ENCODE results near the gene INPP5B. TPM values are rescaled to one million over a fixed set of nuclear protein-coding genes. Genes with fewer than 3 reads are reported as not detected.
"Not testable (repeated sequence)": the region's sequence is repeated elsewhere in the genome, so short reads cannot be mapped to it uniquely, and the experiment has no call there.

The INPP5B gene
- total RNA-seq, 1 experiment from 2014 or later, result 15.5 TPM

DNA sequence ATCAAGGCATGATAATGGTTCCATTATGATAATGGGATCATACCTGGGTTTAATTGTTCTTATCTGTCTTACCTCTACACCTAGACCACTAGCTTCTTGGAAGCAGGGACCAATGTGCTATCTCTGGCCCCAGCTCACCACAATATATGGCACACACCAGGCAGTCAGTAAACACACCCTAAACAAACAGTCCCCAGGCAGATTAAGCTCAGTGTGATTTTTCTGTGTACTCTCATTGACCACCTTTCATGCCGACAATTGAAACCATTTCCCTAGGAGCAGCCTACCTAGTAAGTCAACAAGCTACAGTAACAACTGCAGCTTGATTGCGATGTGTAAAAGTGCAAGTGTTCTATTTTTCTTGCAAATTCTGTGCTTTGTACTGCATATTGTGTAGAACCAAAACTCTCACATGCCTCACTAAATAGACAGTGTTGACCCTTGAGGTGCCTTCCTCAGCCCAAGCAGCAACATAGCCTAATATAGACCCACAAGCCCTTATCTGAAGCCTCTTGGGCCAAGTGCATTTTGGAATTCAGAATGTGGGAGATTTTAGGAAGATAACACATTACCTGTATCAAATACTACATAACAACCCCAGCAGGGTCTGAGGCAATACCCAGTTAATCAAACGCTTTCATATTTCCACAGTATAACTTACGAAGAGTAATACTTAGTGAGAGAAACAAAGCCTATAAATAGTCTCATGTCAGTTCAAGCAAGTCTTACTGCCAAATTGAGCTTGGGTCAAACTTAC lies 32.0 kb downstream of the INPP5B start:
- no peak for DNase-seq (ENCODE audit: low spot score)

DNA sequence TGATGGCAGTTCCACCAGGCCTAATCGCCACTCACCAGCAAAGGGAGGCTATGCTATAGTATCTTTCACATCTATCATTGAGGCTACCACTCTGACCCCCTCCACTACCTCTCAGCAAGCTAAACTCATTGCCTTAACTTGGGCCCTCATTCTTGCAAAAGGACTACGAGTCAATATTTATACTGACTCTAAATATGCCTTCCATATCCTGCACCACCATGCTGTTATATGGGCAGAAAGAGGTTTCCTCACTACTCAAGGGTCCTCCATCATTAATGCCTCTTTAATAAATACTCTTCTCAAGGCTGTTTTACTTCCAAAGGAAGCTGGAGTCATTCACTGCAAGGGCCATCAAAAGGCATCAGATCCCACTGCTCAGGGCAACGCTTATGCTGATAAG lies 35.4 kb downstream of the INPP5B start:
- DNase-seq (ENCODE audit: low spot score), result not testable (repeated sequence)

DNA sequence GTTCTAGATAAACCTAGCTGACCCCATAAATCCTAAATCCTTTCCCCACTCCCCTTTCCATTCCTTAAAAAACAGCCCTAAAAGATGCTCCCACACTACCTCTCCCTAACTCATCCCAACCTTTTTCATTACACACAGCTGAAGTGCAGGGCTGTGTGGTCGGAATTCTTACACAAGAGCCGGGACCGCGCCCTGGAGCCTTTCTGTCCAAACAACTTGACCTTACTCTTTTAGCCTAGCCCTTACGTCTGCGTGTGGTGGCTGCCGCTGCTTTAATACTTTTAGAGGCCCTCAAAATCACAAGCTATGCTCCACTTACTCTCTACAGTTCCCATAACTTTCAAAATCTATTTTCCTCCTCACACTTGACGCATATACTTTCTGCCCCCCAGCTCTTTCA lies 36.0 kb downstream of the INPP5B start:
- DNase-seq (ENCODE audit: low spot score), result not testable (repeated sequence)

DNA sequence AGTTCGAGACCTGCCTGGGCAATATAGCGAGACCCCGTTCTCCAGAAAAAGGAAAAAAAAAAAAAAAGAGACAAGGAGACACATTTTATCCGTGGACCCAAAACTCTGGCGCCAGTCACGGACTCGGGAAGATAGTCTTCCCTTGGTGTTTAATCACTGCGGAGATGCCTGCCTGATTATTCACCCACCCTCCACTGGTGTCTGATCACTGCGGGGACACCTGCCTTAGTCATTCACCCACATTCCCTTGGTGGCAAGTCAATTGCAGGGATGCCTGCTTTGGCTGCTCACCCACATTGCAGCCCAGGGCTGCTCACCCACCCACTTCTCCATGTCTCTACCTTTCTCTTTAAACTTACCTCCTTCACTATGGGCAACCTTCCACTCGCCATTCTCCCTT lies 38.3 kb downstream of the INPP5B start:
- DNase-seq (ENCODE audit: low spot score), result not testable (repeated sequence)

DNA sequence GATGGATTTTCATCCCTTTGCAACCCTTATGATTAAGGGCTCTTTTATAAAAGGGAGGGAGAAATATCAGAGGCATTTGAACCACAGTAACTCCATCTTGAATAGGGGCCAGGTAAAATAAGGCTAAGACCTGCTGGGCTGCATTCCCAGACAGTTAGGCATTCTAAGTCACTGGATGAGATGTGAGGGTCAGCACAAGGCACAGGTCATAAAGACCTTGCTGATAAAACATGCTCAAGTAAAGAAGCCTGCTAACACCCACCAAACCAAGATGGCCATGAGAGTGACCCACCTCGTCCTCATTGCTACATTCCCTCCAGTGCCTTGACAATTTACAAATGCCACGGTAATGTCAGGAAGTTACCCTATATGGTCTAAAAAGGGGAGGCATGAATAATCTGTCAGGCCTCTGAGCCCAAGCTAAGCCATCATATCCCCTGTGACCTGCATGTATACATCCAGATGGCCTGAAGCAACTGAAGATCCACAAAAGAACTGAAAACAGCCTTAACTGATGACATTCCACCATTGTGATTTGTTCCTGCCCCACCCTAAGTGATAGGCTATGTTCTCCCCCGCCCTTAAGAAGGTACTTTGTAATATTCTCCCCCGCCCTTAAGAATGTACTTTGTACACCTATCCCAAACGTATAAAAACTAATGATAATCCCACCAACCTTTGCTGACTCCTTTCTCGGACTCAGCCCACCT lies 39.3 kb downstream of the INPP5B start:
- not testable (repeated sequence) for DNase-seq (ENCODE audit: low spot score)

DNA sequence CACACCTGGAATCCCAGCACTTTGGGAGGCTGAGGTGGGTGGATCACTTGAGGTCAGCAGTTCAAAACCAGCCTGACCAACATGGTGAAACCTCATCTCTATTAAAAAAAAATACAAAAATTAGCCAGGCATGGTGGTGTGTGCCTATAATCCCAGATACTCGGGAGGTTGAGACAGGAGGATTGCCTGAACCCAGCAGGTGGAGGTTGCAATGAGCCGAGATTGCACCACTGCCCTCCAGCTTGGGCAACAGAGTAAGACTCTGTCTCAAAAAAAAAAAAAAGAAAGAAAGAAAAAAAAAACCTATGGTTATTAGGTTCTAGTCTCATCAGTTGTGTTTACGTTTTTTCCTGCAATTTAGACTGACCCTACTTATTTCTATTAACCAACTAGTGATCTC lies 40.3 kb downstream of the INPP5B start:
- DNase-seq (ENCODE audit: low spot score), result not testable (repeated sequence)

DNA sequence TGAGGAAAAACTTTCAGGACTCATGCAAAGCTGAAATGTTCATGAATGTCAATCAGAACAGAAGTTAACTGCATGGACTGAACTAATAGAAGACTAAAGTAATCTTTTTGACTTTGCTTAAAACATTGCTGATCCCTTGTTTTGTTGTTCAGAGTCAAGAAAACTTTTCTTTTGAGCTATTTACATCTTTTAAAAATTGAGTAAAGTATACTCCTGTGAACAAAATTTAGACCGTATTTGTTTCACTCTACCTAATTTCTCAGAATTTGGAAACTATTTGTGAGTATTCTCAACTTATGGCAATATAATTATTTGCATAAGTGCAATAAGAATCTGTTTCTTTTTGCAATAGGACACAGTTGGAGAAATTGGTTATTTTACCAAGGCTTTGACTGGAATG lies 41.1 kb downstream of the INPP5B start:
- DNase-seq (ENCODE audit: low spot score), result no peak

DNA sequence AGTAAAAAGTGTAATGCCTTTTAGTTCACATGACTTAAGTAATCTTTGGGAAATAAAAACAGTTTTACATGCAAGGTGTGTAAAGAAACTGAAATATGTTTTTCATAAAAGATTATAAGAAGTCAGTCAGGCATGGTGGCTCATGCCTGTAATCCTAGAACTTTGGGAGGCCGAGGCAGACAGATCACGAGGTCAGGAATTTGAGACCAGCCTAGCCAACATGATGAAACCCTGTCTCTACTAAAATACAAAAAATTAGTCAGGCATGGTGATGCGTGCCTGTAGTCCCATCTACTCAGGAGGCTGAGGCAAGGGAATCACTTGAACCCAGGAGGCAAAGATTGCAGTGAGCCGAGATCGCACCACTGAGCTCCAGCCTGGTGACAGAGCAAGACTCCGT lies 42.9 kb downstream of the INPP5B start:
- not testable (repeated sequence) for DNase-seq (ENCODE audit: low spot score)

DNA sequence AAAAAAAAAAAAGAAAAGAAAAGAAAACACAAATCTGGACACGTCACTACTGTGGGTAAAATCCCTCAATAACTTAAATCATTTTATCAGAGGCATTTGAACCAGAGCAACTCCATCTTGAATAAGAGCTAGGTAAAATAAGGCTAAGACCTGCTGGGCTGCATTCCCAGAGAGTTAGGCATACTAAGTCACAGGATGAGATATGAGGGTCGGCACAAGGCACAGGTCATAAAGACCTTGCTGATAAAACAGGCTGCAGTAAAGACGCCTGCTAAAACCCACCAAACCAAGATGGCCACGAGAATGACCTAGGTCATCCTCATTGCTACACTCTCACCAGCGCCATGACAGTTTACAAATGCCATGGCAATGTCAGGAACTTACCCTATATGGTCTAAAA lies 43.9 kb downstream of the INPP5B start:
- no peak for DNase-seq (ENCODE audit: low spot score)

DNA sequence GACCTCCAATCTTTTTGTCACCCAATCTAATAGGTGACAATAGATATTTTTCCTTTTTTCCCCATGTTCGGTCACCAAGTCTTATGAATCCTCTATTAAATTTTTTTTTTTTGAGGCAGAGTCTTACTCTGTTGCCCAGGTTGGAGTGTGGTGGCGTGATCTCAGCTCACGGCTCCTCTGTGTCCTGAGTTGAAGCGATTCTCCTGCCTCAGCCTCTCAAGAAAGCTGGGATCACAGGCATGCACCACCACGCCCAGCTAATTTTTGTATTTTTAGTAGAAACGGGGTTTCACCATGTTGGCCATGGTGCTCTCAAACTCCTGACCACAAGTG lies 45.0 kb downstream of the INPP5B start:
- no peak for DNase-seq (ENCODE audit: low spot score)

DNA sequence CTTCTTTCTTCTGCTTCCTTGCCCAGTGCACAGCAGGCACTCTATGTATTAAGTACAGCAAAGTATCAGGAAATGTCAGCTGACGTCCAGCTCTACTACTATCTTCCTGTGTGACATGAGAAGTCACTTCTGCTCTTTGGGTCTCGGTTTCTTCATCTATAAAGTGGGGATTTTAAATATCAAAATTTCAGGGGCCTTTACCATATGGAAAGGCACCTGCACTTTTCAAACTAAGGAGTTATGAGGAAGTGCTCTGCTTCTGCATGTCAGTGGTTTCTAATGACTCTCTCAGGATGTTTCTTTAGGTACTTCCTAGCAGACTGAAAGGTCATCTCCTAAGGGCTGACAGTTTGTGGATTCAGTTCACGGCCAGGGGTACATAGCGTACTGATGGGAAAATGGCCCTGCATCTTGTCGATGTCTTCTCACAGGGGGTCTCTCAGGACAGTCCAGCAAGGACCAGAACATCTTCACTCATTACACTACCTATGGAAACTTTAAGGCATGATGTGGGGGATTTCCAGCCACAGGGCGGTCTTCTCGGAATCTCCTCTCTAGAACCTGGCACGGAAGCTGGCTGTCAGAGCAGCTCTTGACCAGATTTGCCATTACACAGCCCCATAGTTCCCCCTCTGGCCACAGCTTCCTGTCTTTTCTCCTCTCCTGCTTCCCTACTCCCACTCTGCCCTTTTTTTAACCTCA lies 45.5 kb downstream of the INPP5B start:
- DNase-seq (ENCODE audit: low spot score), result no peak

DNA sequence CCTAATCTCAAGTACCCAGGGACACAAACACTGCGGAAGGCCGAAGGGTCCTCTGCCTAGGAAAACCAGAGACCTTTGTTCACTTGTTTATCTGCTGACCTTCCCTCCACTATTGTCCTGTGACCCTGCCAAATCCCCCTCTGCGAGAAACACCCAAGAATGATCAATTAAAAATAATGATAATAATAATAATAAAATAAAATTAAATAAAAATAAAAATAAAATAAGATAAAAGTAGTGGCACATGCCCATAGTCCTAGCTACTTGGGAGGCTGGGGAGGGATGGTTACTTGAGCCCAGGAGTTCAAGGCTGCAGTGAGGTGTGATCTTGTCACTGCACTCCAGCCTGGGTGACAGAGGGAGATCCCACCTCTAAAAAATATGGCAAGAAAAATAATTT lies 49.3 kb downstream of the INPP5B start:
- not testable (repeated sequence) for DNase-seq (ENCODE audit: low spot score)

DNA sequence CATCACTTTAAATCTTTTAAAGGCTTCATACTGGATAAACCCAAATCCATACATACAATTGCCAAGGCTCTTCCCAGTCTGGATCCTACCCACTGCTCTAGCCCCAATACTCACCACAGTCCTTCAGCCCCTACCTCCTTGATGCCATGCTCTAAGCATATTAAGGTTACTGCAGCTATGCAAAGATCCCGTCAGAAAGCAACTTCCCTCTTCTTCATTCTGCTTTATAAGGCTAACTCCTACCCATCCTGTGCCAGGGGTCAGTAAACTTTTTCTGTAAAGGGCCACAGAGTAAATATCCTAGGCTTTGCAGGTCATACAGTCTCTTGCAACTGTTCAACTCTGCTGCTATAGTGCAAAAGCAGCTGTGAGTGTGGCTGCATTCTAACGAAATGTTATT lies 53.2 kb downstream of the INPP5B start:
- DNase-seq (ENCODE audit: low spot score), result no peak

DNA sequence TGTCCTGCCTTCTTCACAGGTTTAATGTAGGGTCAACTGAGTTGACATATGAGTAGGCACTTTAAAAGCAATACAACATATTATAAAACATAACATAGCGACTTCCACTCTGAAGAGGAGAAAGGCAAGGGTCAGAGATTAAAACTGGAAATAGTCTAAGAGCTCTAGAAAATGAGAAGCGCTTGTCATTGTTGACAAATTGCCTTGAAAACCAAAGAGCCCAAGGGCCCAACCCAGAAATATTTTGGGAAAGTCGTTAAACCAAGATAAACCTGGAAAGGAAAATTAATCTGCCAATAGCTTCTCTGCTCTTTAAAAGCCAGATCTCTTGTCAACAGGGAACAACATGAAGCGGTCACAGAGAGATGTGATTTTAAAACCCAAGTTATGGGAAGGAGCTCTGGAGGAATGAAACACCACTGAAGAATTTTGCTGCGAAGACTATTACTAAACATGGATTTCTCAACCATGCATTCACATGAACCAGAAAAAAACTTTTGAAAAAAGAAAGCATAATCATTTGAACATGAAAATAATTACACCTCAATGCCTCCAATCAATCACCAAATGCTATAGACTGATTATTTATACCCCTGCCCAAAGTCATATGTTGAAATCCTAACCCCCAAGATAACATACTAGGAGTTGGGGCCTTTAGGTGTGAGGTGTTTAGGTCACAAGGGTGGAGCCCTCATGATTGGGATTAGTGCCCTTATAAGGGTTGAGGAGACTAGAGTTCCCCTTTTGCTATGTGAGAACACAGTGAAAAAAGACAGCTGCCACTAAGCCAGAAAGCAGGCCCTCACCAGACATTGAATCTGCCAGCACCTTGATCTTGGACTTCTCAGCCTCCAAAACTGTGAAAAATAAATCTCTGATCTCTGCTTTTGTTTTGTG lies 54.5 kb downstream of the INPP5B start:
- no peak for DNase-seq (ENCODE audit: low spot score)

DNA sequence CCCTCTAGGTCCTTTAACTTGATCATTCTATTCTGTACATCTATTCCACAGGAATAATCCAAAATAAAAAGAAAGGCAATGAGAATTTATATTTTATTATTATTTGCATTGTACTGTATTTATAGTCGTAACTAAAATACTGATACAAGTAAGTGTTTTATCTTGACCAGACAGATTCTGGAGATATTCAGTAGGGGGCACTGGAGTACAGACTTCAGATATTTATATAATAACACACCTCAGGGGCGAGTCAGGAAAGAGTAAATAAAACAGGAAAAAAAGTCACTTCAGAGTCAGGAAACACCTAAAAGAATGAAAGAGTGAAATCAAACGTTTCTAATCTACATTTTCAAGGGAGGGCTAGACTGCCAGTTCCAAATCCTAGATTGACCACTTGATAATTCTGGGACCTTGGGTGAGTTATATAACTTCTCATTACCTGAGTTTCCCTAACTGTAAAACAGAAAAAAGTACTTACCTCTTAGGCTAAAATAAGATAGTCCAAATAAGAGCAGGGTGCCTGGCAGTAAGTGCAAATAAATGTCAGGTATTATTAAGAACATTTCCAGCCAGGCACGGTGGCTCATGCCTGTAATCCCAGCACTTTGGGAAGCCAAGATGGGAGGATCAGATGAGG lies 56.4 kb downstream of the INPP5B start:
- peak; percentile 55 for DNase-seq (ENCODE audit: low spot score)

DNA sequence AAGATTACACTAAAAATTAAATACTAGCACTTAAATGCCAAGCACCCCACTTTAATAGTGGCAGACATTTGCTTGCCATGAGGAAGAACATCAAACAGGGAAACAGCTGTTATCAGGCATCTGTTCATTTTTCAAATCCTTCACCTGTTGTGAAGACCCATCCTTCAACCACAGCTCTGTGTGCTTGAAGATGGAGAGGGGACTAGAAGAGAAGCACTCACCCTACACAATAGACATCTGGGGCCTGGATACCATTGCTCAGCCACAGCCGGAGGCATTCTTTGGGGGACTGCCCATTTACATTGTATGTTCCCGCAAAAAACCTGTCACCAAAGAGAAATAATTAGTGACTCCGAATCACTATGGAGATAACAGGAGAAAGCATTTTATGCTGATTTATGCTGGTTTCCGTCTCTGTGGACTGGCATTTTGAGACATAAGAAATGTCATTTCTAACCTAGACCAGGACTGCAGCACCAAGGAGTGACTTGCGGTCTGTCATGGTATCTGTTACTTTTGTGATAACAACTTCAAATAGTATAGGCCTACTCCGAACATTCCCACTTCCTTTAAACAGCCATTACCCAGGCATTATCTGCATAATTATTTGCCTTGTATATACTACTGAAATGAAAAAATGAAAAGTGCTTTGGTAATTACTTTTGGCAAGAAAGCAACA lies 58.7 kb downstream of the INPP5B start:
- no peak for DNase-seq (ENCODE audit: low spot score)

DNA sequence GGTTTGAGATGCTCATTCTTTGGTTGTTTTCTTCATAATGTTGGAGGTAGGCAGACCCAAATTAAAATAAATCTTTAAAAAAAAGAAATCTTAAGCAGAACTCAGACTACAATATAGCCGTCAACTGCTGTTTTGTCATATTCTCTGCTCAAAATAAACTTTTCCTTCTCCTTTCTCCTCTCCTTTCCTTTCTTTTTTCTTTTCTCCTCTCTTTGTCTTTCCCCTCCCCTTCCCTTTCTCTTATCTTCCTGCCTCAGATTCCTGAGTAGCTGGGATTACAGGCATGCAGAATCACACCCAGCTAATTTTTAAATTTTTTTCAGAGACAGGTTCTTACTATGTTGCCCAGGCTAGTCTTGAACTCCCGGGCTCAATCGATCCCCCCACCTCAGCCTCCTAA lies 62.7 kb downstream of the INPP5B start:
- no peak for DNase-seq (ENCODE audit: low spot score)

DNA sequence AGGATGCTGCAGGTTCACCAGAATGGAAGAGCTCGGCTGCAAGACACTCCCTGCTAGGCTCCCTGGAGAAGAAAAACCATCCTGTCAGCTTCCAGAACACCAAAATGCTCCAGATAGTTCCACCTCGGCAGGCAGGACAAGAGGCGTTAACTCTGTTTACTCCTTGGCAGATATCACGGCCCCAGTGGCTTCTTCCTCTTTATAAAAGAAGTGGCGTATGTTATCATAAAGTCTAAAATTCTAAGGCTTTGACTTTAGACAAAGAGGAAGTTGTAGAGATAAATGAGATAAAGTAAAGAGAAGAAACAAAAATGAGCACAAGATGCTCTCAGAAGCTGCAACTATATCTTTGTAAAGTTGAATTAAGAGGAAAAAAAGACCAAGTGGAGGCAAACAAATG lies 63.2 kb downstream of the INPP5B start:
- no peak for DNase-seq (ENCODE audit: low spot score)

DNA sequence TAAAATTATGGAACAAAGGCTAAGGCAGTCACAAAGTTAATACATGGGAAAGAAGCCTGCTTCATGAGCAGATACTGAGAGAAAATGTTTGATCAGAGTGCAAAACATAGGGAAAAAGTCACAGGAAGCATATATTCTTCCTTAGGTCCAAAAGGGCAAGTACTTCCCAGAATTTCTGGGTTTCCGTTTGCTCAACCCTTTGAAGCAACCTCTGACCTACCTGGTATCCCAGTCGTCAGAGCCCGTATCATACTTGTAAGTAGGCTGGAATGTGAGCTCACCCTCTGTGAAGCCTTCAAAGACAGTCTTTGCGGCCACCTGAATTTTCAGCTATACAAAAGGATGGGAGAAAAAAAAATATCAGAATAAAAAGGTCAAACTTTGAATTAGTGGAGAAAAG lies 67.0 kb downstream of the INPP5B start:
- DNase-seq (ENCODE audit: low spot score), result peak; percentile 78

DNA sequence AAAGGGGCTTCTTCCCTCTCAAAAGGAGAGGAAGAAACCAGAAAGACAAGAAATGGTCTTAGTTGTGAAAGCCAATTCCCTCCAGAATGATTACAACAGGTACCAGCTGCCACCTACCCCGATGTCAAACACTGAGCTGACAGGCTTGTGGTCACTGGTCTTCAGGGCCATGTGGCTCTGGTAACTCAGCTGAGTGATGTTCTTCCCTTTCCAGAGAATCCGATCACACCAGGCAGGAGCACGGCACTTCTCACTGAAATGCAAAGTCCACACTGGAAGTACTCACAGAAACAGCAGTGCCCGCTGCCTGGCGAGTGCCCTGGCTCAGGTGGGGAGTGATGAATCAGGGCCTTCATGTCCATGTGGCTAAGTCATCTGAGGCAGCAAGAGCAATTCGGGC lies 68.8 kb downstream of the INPP5B start:
- no peak for DNase-seq (ENCODE audit: low spot score)

DNA sequence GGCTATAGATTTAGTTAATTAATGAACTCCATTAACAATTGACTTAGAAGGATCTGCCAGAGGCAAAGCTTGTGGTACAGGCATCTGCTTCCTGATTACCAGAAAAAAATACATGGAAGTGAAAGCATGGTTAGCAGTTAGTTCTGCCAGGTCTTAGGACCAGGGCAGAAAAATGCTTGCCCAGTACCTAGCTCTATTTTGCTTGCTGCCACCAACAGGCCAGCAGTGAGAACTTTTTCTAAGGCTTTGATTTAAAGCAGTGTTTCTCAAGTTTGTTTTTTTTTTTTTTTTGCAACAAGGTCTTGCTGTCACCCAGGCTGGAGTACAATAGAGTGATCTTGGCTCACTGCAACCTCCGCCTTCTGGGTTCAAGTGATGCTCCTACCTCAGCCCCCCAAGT lies 71.0 kb downstream of the INPP5B start:
- DNase-seq (ENCODE audit: low spot score), result peak; percentile 39
